OCI-LY7 (cell line): ENCODE measurements around the gene PRDM10. TPM values are rescaled to one million over a fixed set of nuclear protein-coding genes. Genes with fewer than 3 reads are reported as not detected.
"Not testable (repeated sequence)": the region's sequence is repeated elsewhere in the genome, so short reads cannot be mapped to it uniquely, and the experiment has no call there.

ENCODE experiments used
- BruUV-seq: library from RNA; stranded (reverse); fragments of 400-500 nt; replicated peaks from 2 replicates; lab custom pipeline; 2021; lab: Mats Ljungman, UMichigan
- CTCF ChIA-PET: fragments of 300-600 bp; sonication (Branson Sonifier 250); formaldehyde crosslinking; loops from one replicate; lab custom pipeline; 2022; ENCODE audit warnings: antibody characterized with exemption; ENCODE audit not compliant: unreplicated experiment; lab: Charles Lee
- POLR2A ChIA-PET: fragments of 300-600 bp; sonication (Branson Sonifier 250); formaldehyde crosslinking; loops from one replicate; lab custom pipeline; 2022; ENCODE audit warnings: antibody characterized with exemption; lab: Charles Lee
- DNase-seq: peaks from one replicate; pipeline ENCODE4 v3.0.0-alpha.2; 2015; ENCODE audit warnings: low spot score
- H2AFZ ChIP-seq: fragments of 200-600 bp; sonication (generic), shearing (Covaris generic); 2 replicates; pipeline ENCODE4 v1.6.1; 2014; ENCODE audit warnings: mild to moderate bottlenecking, antibody characterized with exemption, low read length, moderate library complexity
- H3K27ac ChIP-seq: fragments of 200-600 bp; sonication (generic); 2 replicates; pipeline ENCODE4 v1.5.1; 2014; ENCODE audit warnings: mixed run types, low read depth, mild to moderate bottlenecking, moderate library complexity, low read length, inconsistent platforms; ENCODE audit not compliant: poor library complexity, severe bottlenecking
- H3K36me3 ChIP-seq: fragments of 200-600 bp; sonication (generic); 2 replicates; pipeline ENCODE4 v1.6.1; 2014; ENCODE audit warnings: mild to moderate bottlenecking, antibody characterized with exemption, low read length, moderate library complexity, mixed read lengths; ENCODE audit not compliant: insufficient read depth
- H3K4me1 ChIP-seq: fragments of 200-600 bp; sonication (generic); 2 replicates; pipeline ENCODE4 v1.5.1; 2014; ENCODE audit warnings: mild to moderate bottlenecking, low read length; ENCODE audit not compliant: insufficient read depth, poor library complexity, severe bottlenecking
- H3K4me2 ChIP-seq: fragments of 200-600 bp; sonication (generic); 2 replicates; pipeline ENCODE4 v1.6.1; 2014; ENCODE audit warnings: mild to moderate bottlenecking, low read length
- H3K4me3 ChIP-seq: fragments of 200-600 bp; sonication (generic); 2 replicates; pipeline ENCODE4 v1.5.1; 2014; ENCODE audit warnings: mild to moderate bottlenecking, low read depth, low read length; ENCODE audit not compliant: poor library complexity, severe bottlenecking
- H3K79me2 ChIP-seq: fragments of 200-600 bp; sonication (generic); 2 replicates; pipeline ENCODE4 v1.6.1; 2016; ENCODE audit warnings: low read depth, mild to moderate bottlenecking, low read length, moderate library complexity, mixed read lengths; ENCODE audit not compliant: insufficient read depth
- H3K9me2 ChIP-seq: fragments of 200-600 bp; sonication (generic); 2 replicates; pipeline ENCODE4 v1.6.1; 2016; ENCODE audit warnings: mild to moderate bottlenecking, low read length, mixed read lengths; ENCODE audit not compliant: insufficient read depth
- H3K9me3 ChIP-seq: fragments of 200-600 bp; sonication (generic); 2 replicates; pipeline ENCODE4 v1.6.1; 2014; ENCODE audit warnings: mild to moderate bottlenecking, mixed run types, low read length, mixed read lengths
- H4K20me1 ChIP-seq: fragments of 200-600 bp; sonication (generic); 2 replicates; pipeline ENCODE4 v1.6.1; 2014; ENCODE audit warnings: mild to moderate bottlenecking, antibody characterized with exemption, low read length, moderate library complexity, mixed read lengths; ENCODE audit not compliant: insufficient read depth
- EZH2phosphoT487 ChIP-seq: fragments of 200-600 bp; sonication (generic); IDR thresholded peaks from 2 replicates; pipeline ENCODE4 v1.6.1; 2018; ENCODE audit warnings: low read depth, borderline replicate concordance, mild to moderate bottlenecking, mixed run types, antibody characterized with exemption, low read length, moderate library complexity, mixed read lengths
- intact Hi-C: fragments of 100-400 bp; cut with micrococcal nuclease; formaldehyde crosslinking; loops from one replicate; pipeline ENCODE4 v1.10.0; 2022; ENCODE audit not compliant: unreplicated experiment
- total RNA-seq, 2 experiments: library from RNA; depleted of rRNA in 1 of 2; stranded (reverse); fragments of >200 nt in 1 of 2; shearing (Covaris generic) in 1 of 2; gene quantifications; 2 replicates each; pipeline ENCODE4 v1.2.3, GENCODE V29; 2014 to 2022
- TF ChIP-seq, protein P1 (sequence below): fragments of 200-600 bp; sonication (generic); conservative IDR thresholded peaks from 2 replicates; pipeline ENCODE4 v1.5.1; 2014; ENCODE audit warnings: mild to moderate bottlenecking, antibody characterized with exemption, low read length, moderate library complexity, mixed read lengths

PRDM10 gene
- total RNA-seq, 2 experiments from 2014 or later = 29.8 to 60.6 TPM

DNA sequence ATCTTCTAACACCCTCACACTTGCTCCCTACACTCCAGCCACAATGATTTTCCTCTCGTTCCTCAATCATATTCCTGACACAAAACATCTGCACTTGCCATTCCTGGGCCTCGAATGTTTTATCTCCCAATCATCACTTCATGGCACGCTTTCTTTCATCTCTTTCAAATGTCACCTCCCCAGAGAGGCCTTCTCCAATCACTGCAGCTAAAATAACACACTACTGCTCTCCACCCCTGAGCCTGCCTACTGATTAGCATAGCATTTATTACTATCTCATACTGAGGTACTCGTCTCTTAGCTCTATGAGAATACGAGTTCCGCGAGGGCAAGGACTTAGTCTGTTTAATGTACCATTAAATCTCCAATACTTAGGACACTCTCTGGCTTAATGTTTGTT, 130.7 kb downstream of the PRDM10 start:
- BruUV-seq = no TSS peak
- Histone ChIP-seq H3K4me3 (no peak overlapping the region), H3K9me2 (no peaks in the 10 kb centered on the region), H3K36me3 (peaks cover 96% of the 10 kb centered on the region), H3K4me1 (no peaks in the 10 kb centered on the region), H3K9me3 (no peaks in the 10 kb centered on the region), H2AFZ (no peak overlapping the region), H3K79me2 (no peaks in the 10 kb centered on the region), H4K20me1 (no peaks in the 10 kb centered on the region), H3K4me2 (no peak overlapping the region), H3K27ac (no peak overlapping the region)
- ChIA-PET POLR2A (no interaction called here), CTCF (no interaction called here)
- no peak for DNase-seq
- intact Hi-C loops = no loop called here
- TF ChIP-seq, protein P1, sequence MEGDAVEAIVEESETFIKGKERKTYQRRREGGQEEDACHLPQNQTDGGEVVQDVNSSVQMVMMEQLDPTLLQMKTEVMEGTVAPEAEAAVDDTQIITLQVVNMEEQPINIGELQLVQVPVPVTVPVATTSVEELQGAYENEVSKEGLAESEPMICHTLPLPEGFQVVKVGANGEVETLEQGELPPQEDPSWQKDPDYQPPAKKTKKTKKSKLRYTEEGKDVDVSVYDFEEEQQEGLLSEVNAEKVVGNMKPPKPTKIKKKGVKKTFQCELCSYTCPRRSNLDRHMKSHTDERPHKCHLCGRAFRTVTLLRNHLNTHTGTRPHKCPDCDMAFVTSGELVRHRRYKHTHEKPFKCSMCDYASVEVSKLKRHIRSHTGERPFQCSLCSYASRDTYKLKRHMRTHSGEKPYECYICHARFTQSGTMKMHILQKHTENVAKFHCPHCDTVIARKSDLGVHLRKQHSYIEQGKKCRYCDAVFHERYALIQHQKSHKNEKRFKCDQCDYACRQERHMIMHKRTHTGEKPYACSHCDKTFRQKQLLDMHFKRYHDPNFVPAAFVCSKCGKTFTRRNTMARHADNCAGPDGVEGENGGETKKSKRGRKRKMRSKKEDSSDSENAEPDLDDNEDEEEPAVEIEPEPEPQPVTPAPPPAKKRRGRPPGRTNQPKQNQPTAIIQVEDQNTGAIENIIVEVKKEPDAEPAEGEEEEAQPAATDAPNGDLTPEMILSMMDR = no peak
- TF ChIP-seq EZH2phosphoT487 = no peak

DNA sequence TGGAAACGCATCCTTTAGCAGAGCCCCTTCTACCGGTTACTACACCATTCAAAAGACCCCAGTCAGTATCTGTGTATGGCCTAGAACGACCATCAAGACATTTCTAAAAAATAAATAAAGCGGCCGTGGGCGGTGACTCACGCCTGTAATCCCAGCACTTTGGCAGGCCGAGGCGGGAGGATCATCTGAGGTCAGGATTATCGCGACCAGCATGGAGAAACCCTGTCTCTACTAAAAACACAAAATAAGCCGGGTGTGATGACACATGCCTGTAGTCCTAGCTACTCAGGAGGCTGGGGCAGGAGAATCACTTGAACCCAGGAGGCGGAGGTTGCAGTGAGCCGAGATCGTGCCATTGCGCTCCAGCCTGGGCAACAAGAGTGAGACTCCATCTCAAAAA, 134.0 kb downstream of the PRDM10 start:
- H3K9me2 ChIP-seq, DNase-seq, H3K79me2 ChIP-seq, H3K27ac ChIP-seq, intact Hi-C loops, H3K4me3 ChIP-seq, POLR2A ChIA-PET, CTCF ChIA-PET, H3K4me2 ChIP-seq, BruUV-seq, H2AFZ ChIP-seq, H3K4me1 ChIP-seq, H4K20me1 ChIP-seq, H3K9me3 ChIP-seq: not testable (repeated sequence)
- peaks cover 97% of the 10 kb centered on the region for H3K36me3 ChIP-seq

DNA sequence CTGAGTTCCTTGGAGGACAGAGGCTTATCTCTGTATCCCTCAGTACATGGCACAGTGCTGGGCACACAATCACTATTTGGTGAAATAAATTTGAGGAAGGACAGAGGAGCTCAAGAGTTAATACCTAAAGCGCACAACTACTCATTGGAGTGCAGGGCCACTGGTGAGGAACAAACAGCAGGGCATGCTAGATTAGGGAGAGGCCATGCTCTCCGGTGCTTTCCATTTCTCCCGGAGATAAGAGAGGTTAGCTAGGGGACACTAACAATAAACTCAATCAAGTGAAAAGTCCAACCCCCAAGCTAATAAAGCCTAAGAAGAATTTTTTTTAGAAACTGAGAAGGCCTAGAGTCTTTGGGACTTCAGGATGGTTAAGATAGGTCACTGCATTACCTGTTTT, 136.3 kb downstream of the PRDM10 start:
- POLR2A ChIA-PET = no interaction called here
- H3K36me3 ChIP-seq = peaks cover 94% of the 10 kb centered on the region
- H3K4me3 ChIP-seq = no peak overlapping the region
- H3K79me2 ChIP-seq = no peaks in the 10 kb centered on the region
- H2AFZ ChIP-seq = no peak overlapping the region
- H4K20me1 ChIP-seq = no peaks in the 10 kb centered on the region
- intact Hi-C loops = no loop called here
- CTCF ChIA-PET = no interaction called here
- H3K4me1 ChIP-seq = no peaks in the 10 kb centered on the region
- no TSS peak for BruUV-seq
- H3K9me3 ChIP-seq = no peaks in the 10 kb centered on the region
- H3K27ac ChIP-seq = no peak overlapping the region
- TF ChIP-seq, protein P1 = no peak
- TF ChIP-seq EZH2phosphoT487 = no peak
- H3K9me2 ChIP-seq = no peaks in the 10 kb centered on the region
- no peak overlapping the region for H3K4me2 ChIP-seq
- DNase-seq = no peak
